ENCODE measurements around the gene PARD3.

The PARD3 gene

DNA sequence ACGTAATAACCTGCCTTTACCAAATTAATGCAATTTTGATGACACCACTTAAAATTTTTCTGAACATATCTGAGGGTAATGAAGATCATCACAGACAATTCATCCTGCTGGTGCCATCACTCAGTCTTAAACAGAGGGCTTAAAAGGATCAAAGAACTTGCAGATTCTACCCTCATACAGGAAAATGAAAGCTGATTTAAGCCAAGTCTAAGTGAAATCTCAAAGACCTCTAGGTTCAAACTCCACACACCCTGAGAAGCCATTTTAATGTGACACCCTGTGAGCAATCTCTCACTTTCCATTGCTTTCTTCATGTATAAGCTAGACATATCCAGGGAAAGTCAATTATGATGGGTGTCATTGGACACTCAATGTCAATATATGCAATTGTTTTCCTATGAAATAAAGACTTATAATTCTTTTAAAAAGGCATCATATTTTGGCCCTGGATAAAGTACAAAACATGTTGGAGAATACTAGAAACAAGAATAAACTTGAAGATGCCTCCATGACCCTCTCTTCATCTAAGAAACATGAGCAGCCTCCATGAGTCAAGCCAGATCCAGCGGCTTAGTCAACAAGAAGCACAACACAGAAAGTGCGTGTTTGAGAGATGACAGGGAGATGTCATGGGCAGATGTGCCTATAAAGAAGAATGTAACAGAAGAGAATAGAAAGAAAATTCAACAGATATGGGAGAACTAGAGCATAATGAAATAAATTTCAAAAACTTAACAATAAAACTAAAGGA lies 291.9 kb downstream of the PARD3 start:
- DNase-seq, result no peak

DNA sequence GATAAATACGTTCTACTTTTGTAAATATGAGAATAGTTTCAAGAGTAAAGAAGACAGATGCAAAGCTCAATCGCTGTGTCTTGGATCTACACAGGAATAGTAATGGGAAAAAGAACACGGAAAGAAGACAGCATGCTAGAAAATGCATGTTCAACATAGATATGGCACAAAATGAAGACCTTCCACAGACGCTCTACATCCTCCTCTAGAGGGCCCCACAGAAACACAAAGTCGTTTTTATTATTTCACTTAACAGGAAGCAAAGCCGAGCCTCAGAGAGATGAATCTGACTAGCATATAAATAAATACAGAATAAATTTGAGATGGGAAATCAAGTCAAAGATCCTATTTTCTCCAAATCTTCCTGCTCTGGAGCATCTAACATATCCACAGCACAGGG lies 292.6 kb downstream of the PARD3 start:
- DNase-seq, result no peak

DNA sequence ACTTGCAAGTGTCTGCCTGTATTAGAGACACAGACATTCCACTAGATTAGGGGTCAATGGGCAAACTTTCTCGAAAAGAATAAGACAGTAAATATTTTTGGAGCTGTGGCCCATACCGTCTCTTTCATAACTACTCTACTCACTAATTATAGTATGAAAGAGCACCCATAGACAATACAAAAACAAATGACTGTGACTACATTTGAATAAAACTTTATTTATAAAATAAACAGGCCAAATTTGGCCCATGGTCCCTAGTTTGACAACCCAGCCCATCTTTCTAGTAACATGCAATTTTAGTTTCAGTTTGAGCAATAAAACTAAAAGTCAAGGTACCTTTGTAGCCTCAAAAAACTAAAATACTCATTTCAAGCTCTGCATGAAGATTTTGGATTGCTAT lies 294.6 kb downstream of the PARD3 start:
- DNase-seq, result no peak

DNA sequence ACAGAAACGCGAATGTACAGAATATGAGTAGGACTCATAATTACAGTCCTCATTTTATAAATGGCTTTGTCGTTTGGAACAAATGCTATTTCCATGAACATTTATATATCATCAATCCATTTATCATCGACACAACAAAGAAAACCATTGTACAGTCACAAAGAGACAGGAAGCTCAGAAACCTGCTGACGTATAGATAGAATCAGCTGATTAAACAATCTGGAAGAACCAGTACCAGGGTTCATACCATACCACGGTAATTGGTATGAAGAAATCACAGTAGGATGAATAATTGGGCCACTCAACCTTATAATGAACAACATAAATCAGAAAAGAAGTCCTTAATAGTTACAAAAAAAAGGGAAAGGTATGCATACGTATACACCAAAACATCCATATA lies 295.0 kb downstream of the PARD3 start:
- no peak for DNase-seq

DNA sequence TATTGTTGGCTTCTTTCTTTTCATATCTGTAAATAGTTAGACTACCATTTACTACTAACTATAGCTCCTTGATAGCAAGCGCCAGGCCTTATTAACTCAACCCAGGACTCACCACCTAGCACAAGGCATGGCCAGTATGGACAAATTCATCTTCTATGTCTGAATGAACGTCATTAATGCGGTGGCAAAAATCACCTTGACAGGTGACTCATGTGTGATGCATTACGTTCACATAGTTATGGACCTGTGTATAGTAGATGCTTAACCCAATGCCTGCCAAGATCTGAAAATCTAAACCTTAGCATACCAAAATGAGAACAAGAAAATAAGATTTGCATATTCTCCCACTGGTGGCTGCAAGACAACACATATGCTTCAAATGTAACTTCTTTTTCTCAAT lies 300.8 kb downstream of the PARD3 start:
- no peak for DNase-seq

DNA sequence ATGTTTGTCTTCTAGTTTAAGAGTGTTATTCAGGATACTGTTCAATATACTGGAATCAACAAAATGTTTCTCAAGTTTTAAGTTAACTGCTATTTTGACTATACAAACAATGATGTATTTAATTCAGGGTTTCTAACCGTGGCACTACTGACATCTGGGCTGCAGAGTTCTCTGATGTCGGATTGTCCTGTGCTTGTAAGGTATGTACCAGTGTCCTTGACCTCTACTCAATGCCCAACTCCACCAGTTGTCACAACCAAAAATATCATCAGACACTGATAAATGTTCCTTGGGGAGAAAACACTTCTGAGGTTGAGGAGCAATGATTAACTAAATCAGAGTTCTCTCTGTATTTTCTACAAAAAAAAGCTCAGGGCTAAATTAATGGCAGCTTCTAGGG lies 301.5 kb downstream of the PARD3 start:
- DNase-seq, result no peak

DNA sequence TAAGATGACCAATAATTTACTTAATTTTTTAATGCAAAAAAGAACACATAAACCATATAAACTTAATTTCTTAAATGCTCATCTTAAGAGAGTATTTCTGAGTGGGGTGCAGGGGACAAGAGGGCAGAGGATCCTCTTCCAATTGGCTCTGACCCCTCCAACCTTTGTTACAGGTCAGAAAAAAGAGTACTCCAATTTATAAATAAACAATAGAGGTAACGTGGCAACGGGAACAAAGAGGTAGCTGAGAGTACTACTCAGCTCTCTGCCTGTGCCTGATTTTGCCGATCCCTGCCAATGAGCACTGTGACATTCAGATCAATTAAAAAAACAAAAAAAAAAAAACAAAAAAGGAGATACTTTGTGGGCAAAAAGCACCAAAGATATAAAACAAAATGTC lies 307.9 kb downstream of the PARD3 start:
- DNase-seq, result no peak

DNA sequence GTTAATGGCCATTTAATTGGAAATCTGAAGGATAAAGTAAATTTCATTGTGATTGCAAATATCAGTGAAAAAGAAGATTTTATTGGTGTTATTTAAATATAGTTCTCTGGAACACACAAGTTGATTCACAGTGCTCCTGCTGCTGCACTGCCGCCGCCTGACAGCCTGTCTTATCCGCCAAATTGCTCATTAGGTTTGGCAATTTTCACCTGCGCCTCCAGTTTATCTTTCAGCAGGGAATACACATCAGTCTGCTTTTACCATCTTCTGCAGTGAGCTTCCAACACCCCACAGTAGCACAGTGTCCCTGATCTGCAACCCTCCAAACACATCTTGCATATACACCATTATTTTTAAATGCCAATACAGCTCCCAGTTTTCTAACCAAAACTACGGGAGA lies 308.3 kb downstream of the PARD3 start:
- no peak for DNase-seq

DNA sequence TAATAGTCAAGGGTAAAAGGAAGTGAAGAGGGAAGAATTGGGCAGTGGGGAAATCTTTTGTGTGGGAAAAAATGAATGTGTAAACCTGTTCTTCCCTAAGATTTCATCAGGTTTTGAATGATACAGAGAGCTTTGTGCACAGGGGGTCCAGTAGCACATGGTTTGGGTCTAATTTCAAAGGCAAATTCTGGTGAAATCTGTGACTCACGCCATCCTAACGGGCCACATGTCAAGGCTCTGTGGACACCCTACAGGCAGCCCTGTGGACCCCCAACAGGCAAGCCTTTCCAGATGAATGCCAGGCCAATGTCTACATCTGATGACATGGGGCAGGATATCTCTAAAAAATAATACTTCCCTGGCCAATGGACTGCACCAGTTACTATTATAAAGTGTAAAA lies 309.8 kb downstream of the PARD3 start:
- no peak for DNase-seq

DNA sequence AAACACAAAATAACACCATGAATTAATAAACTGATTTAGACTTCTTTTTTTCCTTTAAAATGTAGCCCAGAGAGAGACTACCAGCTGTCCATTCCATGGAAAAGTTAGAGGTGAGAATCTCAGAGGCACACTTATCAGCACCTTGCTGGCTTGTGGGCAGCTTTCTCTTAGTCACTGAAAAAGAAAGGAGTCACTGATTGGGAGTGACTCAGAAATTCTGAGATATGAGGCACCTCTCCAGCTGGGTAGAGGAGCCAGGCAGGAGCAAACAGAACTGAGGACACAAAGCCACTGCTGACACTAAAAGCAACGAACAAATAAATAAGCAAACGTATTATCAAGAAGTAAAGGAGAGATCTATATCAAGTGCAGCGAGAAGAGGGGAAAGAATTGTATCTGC lies 310.6 kb downstream of the PARD3 start:
- no peak for DNase-seq

DNA sequence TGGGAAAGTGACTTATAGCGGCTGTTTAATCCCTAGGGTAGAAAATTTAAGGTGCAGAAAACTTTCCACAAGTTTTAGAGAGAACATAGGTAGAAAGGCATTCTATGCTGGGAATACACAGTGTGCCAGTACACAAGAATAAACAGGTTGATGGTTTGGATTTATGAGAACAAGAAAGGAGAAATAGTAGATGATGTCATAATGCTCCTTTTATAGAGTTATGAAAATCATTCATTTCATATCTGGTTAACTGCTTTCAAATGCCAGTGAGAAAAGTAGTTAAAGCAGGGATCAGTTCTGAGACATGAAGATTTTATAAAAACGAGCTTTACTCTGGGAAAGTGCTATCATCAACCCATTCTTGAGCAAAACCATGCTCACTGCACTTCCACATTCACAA lies 311.4 kb downstream of the PARD3 start:
- no peak for DNase-seq

DNA sequence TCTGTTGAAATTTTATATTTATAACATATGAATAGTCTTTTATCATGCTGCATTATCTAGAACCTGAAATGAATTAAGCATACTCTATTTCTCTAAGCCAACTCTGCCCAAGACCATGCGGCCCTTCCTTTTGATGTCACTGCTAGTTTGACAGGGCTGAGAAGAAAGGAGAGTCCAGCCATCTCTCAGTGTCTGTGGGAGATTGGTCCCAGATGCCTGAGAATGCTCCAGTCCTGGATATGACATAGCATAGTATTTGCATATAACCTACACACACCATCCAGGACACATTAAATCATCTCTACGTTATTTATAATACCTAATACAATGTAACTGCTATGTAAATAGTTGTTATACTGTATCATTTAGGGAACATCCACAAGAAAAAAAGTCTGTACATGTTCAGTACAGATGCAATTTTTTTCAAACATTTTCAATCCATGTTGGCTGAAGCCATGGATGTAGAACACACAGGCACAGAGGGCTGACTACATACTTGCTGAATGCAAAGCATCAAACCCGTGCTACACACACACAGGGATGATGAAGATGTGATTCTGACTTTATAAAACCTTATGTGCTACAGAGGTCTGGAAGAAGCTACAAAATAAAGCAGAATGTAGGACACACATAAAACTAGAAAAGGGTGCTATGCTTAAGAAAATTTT lies 315.4 kb downstream of the PARD3 start:
- no peak for DNase-seq

DNA sequence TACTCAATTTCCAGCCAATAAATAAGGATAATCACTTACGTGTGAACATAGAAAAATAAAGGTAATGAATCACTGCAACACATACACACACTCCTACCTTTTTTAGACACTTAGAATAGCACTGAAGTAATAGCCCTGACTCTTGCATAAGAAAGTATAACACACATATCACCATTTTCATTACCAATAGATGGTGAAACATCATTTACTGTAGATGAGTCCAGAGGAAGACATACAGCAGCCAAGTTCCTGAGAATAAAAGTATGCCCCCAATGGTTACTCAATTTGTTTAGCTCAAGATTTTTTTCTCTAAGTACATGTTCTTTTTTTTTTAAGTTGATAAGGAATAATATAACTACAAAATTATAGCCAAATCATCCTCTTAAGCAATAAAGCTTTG lies 316.3 kb downstream of the PARD3 start:
- DNase-seq, result no peak

DNA sequence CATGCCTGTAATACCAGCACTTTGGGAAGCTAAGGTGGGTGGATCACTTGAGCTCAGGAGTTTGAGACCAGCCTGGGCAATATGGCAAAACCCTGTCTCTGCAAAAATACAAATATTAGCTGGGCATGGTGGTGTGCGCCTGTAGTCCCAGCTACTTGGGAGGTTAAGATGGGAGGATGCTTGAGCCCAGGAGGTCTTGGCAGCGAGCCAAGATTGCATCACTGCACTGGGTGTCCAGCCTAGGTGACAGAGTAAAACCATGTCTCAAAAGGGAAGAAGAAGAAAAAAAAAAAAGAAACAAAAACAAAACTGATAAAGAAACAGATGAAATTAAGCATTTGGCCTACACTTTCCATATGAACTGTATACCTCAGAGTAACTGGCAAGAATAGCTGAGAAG lies 319.2 kb downstream of the PARD3 start:
- DNase-seq, result no peak

DNA sequence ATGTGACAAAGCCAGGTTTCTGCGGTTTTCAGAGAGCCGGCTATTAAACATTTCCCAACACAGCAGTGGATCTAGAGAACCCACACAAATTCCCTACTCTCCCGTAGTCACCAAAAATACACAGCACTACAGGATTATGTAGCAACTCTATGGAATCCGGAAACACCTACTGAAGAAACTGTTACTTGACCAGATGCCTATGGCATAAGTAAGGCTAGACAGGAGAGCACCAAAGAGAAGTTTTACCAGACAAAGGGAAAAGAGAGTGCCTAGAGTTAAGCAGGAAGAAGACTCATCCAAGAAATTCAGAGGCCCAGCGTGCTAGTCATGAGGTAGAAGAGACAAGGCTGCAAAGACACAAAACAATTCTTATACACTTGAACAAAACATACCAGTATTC lies 321.1 kb downstream of the PARD3 start:
- DNase-seq, result no peak

DNA sequence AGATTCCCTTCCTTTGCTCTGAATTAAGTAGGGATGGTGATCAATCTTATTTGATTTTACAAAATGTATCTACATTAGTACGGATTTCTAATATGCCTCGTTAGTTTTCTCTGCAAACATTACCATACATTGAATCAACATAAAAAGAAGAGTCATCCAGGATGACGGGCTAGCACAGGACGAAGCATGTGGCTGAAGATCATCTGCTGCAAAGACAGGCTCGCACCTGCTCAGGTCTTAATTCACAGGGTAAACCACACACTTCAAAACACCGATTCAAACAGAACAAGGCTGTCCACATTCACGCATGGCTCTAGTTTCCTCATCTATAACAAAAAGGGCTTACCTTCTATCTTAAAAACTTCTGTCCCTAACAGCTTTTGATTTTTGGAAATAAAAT lies 323.0 kb downstream of the PARD3 start:
- DNase-seq, result no peak

DNA sequence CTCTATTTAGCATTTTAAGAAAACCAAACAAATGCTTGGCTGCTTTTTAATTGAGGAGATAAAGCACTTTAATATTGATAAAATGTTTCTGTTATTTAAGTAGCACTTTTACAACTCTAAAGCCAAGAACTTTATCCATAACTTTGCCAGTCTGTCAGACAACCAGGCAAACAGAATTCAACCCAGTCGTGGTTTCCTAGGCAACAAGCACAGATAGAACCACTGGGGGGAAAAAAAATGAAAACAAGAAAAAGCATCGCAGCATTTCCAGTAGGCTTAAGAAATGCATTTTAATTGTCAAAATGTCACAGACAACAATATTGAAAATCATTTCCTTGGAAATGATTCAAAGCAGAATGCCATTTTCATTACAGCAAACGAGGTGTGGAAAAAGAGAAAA lies 323.4 kb downstream of the PARD3 start:
- DNase-seq, result no peak

DNA sequence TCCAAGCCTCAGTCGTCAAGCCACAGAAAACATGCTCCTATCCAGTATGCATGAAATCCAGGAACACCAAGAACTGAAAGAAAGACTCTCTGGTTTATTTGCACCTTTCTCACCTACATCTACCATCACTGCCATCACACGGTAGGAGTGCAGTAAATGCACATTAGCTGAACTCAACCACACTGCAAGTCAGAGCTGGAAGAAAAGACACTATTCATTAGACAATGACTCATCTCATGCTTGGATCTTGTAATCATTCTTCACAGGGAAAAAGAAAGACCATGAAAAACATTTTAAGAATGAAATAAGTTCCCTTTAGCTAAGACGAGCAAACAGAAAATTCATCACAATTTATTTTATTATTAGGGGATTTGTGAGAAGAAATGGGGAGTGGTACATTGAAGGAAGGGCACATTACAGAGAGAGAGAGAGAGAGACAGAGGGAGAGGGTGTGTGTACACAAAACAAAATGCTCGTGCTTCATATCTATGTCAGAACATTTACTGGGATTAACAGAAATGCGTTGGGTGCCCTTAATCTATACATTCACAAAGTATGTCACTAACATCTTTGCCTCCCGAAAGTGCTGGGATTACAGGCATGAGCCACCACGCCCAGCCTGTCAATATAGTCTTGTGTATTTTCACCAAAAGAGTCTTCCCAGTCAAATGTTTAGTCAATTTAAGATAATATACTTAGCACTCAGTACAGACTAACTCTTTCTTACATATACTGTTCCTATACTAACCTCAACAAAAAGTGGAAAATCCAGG lies 324.9 kb downstream of the PARD3 start:
- no peak for DNase-seq

DNA sequence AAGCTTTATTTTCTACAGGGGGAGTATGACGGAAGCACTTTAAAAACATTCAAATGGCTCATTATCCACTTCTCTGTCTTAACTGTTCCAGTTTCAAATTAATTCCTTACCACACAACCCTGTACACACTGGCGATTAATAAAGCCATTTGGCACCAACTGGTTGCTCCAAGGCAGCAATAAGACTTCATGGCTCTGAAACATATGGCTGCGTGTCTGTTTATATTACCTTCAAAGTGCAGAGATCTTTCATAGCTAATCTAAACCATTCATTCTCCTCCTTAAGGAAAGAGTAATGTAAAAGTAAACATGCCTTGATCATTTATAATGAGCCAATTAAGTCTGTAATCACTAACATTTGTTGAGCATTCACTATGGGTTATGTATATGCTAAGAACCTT lies 325.7 kb downstream of the PARD3 start:
- no peak for DNase-seq

DNA sequence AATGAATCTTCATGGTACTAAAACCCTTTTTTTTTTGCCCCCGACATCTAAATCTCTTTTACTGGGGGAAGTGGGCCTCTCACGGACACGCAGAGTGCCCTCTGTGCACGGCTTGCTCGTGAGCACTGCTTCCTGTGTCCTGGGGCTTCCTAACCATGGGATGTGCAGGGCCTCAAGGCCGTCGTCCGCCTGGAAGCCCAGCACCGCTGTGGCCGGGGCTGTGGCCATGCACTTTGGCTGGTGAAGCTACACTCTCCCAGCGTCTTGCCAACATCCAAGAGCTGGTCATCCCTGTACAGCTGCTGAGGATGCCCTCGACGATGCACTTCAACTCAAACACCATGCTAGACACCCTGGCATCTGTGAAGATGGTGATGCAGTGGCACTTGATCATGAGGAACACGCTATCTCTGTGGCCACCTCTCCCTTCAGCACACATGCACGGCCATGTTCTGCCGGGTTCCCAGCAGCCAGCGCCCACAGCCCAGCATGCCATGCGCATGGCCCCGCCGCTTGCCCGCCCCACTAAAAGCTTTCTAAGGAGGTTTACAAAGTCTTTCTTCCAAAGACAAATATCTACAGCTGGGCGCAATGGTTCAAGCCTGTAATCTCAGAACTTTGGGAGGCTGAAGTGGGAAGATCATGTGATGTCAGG lies 326.5 kb downstream of the PARD3 start:
- no peak for DNase-seq

DNA sequence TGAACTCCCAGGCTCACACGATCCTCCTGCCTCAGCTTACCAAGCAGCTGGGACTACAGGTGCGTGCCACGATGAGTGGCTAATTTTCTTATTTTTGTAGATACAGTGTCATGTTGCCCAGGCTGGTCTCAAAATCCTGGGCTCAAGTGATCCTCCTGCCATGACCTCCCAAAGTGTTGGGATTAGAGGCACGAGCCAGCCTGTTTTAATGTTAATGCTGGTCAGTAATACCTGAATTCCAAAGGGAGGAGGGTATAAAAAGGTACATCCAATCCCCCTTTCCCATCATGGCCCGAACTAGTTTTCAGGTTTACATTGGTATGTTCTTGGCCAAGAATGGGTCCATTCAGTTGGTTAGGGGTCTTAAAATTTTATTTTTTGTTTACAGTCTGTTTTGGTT lies 329.1 kb downstream of the PARD3 start:
- DNase-seq, result no peak

DNA sequence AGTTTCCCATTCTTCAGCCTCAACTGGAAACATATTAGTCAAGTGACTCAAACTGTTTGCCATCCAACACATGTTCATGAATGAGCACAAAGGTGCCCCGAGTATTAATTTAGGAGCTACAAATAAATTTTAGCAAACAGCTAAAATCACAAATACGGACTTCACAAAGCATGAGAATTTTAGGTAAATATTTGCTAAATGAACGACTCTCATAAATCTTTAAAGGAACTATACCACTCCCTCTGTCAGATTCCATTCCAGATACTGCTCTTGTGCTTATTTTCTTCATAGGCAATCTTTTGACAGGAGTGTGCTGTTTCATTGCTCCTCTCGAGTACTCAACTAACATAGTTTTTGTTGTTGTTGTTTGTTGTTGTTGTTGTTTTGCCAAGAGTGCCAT lies 330.9 kb downstream of the PARD3 start:
- no peak for DNase-seq

DNA sequence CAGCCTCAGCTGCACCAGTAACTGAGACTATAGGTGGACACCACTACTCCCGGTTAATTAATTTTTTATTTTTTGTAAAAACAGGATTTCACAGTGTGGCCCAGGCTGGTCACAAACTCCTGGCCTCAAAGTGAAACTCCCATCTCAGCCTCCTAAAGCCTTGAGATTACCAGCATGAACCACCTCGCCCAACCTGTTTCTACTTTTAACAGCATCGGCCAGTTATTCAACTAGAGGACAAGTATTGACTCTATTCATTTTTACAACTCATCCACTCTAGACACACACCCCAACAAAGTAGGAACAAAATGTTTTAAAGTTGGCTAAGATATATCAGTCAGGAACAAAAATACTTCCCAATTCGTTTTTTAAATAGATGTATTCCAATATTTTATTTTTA lies 334.8 kb downstream of the PARD3 start:
- DNase-seq, result no peak
